ENCODE measurements around the gene SMG6.

GRCh38 chr17:2136241-2136640 is 167.3 kb downstream of the SMG6 start:
- no peak for TF ChIP-seq CTCF (IDR thresholded peaks at IDR 0.05)
- TF ChIP-seq EZH2 (IDR thresholded peaks at IDR 0.05; ENCODE audit: borderline replicate concordance, insufficient read depth, low read depth, low read length, poor library complexity, severe bottlenecking), result no peak

Measured in B cell (primary cell).